HepG2 (cell line): ENCODE measurements around the gene ENTPD2. TPM values are rescaled to one million over a fixed set of nuclear protein-coding genes. Genes with fewer than 3 reads are reported as not detected.

Experiments used
- CAMTA2 ChIP-seq: sonication (generic); formaldehyde crosslinking; IDR thresholded peaks from 2 replicates; pipeline ENCODE4 v1.4.0; 2020; ENCODE audit warnings: mild to moderate bottlenecking, missing genetic modification reagents, borderline replicate concordance
- CCAR2 ChIP-seq: fragments of 200-400 bp; formaldehyde crosslinking; optimal IDR thresholded peaks from 2 replicates; pipeline ENCODE3; 2018; ENCODE audit warnings: low read depth, mild to moderate bottlenecking, low read length, moderate library complexity
- FOSL1 ChIP-seq: sonication (generic); formaldehyde crosslinking; IDR thresholded peaks from 2 replicates; pipeline ENCODE4 v1.9.0; 2021; ENCODE audit warnings: missing genetic modification reagents, borderline replicate concordance
- GABPB1 ChIP-seq: IDR thresholded peaks from 2 replicates; pipeline ENCODE4 v1.6.1; 2016; ENCODE audit warnings: mild to moderate bottlenecking, missing genetic modification reagents, moderate library complexity, missing compliant biosample characterization
- HNRNPL ChIP-seq: fragments of 200-400 bp; formaldehyde crosslinking; IDR thresholded peaks from 2 replicates; pipeline ENCODE4 v1.6.1; 2017; ENCODE audit warnings: mild to moderate bottlenecking, low read depth, low read length
- MBD4 ChIP-seq: IDR thresholded peaks from 2 replicates; pipeline ENCODE4 v1.6.1; 2012; ENCODE audit warnings: low read length, inconsistent platforms, borderline replicate concordance
- MZF1 ChIP-seq: sonication (generic); formaldehyde crosslinking; IDR thresholded peaks from 2 replicates; pipeline ENCODE4 v1.8.1; 2023; ENCODE audit warnings: mild to moderate bottlenecking, missing genetic modification reagents, borderline replicate concordance
- SMYD3 ChIP-seq: sonication (generic); formaldehyde crosslinking; IDR thresholded peaks from 2 replicates; pipeline ENCODE4 v1.8.1; 2023; ENCODE audit warnings: mild to moderate bottlenecking, missing genetic modification reagents
- ZNF282 ChIP-seq: fragments of 450-650 bp; IDR thresholded peaks from 2 replicates; pipeline ENCODE4 v1.6.1; 2018; ENCODE audit not compliant: partially characterized antibody
- ZNF564 ChIP-seq: sonication (generic); formaldehyde crosslinking; IDR thresholded peaks from 2 replicates; pipeline ENCODE4 v1.8.1; 2023; ENCODE audit warnings: mild to moderate bottlenecking, missing genetic modification reagents
- ZNF678 ChIP-seq: sonication (generic); formaldehyde crosslinking; IDR thresholded peaks from 2 replicates; pipeline ENCODE4 v1.4.0; 2020; ENCODE audit warnings: mild to moderate bottlenecking, missing genetic modification reagents
- ZNF83 ChIP-seq: sonication (generic); formaldehyde crosslinking; IDR thresholded peaks from 2 replicates; pipeline ENCODE4 v1.4.0; 2020; ENCODE audit warnings: missing genetic modification reagents, mild to moderate bottlenecking, borderline replicate concordance
- polyA plus RNA-seq, 8 experiments: library from polyadenylated mRNA; depleted of rRNA in 3 of 8; stranded (reverse) in 7 of 8; unstranded in 1 of 8; fragments of >200 nt; fragmentation: Illumina TruSeq in 4 of 8; extraction: Trizol in 4 of 8; gene quantifications; 2 replicates each; pipeline versions ENCODE4 v1.2.1 to v1.2.3, GENCODE V29; 2011 to 2016; ENCODE audit warnings: low read depth in 4 of 8, missing spikeins in 1 of 8, mixed read lengths in 1 of 8; ENCODE audit not compliant: insufficient read depth in 1 of 8
- total RNA-seq, 5 experiments: library from RNA; depleted of rRNA; stranded (reverse); fragments of >200 nt; fragmentation: Illumina TruSeq; extraction: Trizol; gene quantifications; 2 replicates each; pipeline ENCODE4 v1.2.3, GENCODE V29; 2016; ENCODE audit warnings: low read depth in 1 of 5
- TF ChIP-seq, protein P1 (sequence below): sonication (generic); formaldehyde crosslinking; IDR thresholded peaks from 2 replicates; pipeline ENCODE4 v1.4.0; 2020; ENCODE audit warnings: missing genetic modification reagents
- TF ChIP-seq, protein P2 (sequence below): sonication (generic); formaldehyde crosslinking; IDR thresholded peaks from 2 replicates; pipeline ENCODE4 v1.4.0; 2020; ENCODE audit warnings: missing genetic modification reagents, mild to moderate bottlenecking, borderline replicate concordance
- TF ChIP-seq, protein P3 (sequence below): sonication (generic); formaldehyde crosslinking; IDR thresholded peaks from 2 replicates; pipeline ENCODE4 v1.5.1; 2020; ENCODE audit warnings: mild to moderate bottlenecking, missing genetic modification reagents, moderate library complexity

The ENTPD2 gene
- total and polyA plus RNA-seq, 2 of the 13 experiments (the other 11 are each of a cell fraction or from before 2014, with no cell fraction given), result 0.95 to 3.2 TPM

DNA sequence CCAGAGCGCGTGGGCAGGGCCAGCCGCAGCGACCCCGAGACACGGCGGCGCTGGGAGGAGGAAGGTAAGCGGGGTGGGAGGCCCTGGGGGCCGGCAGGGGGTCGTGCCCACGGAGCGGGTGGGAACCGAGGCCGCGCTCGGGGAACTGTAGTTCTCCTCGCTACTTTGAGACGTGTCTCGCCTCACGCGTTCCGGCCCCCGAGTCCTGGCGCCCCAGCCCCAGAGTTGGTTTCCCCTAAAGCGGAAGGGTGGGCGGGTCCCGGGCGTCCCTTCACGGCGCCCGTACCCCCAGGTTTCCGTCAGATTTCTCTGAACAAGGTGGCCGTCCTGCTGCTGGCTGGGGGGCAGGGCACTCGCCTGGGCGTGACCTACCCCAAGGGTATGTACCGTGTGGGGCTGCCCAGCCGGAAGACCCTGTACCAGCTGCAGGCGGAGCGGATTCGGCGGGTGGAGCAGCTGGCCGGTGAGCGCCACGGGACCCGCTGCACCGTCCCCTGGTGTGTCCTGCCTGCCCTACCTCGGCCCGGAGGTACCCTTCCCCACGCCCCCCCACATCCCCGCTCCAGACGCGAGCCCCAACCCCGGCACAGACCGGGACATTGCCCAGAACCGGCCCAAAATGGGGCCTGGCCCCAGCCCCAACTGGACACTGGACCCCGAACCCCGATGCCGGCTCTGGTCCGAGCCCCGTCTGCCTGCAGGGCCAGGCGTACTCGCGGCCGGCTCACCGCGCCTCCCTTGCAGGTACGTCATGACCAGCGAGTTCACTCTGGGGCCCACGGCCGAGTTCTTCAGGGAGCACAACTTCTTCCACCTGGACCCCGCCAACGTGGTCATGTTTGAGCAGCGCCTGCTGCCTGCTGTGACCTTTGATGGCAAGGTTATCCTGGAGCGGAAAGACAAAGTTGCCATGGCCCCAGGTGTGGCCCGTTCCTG, 24.2 kb upstream of the ENTPD2 start (continued):
- TF ChIP-seq, protein P1, sequence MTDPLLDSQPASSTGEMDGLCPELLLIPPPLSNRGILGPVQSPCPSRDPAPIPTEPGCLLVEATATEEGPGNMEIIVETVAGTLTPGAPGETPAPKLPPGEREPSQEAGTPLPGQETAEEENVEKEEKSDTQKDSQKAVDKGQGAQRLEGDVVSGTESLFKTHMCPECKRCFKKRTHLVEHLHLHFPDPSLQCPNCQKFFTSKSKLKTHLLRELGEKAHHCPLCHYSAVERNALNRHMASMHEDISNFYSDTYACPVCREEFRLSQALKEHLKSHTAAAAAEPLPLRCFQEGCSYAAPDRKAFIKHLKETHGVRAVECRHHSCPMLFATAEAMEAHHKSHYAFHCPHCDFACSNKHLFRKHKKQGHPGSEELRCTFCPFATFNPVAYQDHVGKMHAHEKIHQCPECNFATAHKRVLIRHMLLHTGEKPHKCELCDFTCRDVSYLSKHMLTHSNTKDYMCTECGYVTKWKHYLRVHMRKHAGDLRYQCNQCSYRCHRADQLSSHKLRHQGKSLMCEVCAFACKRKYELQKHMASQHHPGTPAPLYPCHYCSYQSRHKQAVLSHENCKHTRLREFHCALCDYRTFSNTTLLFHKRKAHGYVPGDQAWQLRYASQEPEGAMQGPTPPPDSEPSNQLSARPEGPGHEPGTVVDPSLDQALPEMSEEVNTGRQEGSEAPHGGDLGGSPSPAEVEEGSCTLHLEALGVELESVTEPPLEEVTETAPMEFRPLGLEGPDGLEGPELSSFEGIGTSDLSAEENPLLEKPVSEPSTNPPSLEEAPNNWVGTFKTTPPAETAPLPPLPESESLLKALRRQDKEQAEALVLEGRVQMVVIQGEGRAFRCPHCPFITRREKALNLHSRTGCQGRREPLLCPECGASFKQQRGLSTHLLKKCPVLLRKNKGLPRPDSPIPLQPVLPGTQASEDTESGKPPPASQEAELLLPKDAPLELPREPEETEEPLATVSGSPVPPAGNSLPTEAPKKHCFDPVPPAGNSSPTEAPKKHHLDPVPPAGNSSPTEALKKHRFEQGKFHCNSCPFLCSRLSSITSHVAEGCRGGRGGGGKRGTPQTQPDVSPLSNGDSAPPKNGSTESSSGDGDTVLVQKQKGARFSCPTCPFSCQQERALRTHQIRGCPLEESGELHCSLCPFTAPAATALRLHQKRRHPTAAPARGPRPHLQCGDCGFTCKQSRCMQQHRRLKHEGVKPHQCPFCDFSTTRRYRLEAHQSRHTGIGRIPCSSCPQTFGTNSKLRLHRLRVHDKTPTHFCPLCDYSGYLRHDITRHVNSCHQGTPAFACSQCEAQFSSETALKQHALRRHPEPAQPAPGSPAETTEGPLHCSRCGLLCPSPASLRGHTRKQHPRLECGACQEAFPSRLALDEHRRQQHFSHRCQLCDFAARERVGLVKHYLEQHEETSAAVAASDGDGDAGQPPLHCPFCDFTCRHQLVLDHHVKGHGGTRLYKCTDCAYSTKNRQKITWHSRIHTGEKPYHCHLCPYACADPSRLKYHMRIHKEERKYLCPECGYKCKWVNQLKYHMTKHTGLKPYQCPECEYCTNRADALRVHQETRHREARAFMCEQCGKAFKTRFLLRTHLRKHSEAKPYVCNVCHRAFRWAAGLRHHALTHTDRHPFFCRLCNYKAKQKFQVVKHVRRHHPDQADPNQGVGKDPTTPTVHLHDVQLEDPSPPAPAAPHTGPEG, result no peak
- TF ChIP-seq FOSL1 (CRISPR knock-in tag), result 0 out of 2 replicates have a peak, but pooled peaks have one; percentile 1
- TF ChIP-seq MZF1, result no peak
- TF ChIP-seq ZNF564 (CRISPR knock-in tag), result 0 out of 2 replicates have a peak, but pooled peaks have one; percentile 54
- TF ChIP-seq, protein P2, sequence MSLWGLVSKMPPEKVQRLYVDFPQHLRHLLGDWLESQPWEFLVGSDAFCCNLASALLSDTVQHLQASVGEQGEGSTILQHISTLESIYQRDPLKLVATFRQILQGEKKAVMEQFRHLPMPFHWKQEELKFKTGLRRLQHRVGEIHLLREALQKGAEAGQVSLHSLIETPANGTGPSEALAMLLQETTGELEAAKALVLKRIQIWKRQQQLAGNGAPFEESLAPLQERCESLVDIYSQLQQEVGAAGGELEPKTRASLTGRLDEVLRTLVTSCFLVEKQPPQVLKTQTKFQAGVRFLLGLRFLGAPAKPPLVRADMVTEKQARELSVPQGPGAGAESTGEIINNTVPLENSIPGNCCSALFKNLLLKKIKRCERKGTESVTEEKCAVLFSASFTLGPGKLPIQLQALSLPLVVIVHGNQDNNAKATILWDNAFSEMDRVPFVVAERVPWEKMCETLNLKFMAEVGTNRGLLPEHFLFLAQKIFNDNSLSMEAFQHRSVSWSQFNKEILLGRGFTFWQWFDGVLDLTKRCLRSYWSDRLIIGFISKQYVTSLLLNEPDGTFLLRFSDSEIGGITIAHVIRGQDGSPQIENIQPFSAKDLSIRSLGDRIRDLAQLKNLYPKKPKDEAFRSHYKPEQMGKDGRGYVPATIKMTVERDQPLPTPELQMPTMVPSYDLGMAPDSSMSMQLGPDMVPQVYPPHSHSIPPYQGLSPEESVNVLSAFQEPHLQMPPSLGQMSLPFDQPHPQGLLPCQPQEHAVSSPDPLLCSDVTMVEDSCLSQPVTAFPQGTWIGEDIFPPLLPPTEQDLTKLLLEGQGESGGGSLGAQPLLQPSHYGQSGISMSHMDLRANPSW, result no peak
- TF ChIP-seq, protein P3, sequence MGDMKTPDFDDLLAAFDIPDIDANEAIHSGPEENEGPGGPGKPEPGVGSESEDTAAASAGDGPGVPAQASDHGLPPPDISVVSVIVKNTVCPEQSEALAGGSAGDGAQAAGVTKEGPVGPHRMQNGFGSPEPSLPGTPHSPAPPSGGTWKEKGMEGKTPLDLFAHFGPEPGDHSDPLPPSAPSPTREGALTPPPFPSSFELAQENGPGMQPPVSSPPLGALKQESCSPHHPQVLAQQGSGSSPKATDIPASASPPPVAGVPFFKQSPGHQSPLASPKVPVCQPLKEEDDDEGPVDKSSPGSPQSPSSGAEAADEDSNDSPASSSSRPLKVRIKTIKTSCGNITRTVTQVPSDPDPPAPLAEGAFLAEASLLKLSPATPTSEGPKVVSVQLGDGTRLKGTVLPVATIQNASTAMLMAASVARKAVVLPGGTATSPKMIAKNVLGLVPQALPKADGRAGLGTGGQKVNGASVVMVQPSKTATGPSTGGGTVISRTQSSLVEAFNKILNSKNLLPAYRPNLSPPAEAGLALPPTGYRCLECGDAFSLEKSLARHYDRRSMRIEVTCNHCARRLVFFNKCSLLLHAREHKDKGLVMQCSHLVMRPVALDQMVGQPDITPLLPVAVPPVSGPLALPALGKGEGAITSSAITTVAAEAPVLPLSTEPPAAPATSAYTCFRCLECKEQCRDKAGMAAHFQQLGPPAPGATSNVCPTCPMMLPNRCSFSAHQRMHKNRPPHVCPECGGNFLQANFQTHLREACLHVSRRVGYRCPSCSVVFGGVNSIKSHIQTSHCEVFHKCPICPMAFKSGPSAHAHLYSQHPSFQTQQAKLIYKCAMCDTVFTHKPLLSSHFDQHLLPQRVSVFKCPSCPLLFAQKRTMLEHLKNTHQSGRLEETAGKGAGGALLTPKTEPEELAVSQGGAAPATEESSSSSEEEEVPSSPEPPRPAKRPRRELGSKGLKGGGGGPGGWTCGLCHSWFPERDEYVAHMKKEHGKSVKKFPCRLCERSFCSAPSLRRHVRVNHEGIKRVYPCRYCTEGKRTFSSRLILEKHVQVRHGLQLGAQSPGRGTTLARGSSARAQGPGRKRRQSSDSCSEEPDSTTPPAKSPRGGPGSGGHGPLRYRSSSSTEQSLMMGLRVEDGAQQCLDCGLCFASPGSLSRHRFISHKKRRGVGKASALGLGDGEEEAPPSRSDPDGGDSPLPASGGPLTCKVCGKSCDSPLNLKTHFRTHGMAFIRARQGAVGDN (CRISPR knock-in tag), result peak; percentile 48; the same call in 1 of the 2 replicates
- no peak for TF ChIP-seq CCAR2
- no peak for TF ChIP-seq ZNF282
- TF ChIP-seq SMYD3 (CRISPR knock-in tag), result no peak
- no peak for TF ChIP-seq HNRNPL
- TF ChIP-seq GABPB1 (CRISPR knock-in tag), result peak; percentile 20; the same call in 1 of the 2 replicates
- no peak for TF ChIP-seq MBD4
- TF ChIP-seq ZNF83 (CRISPR knock-in tag), result 0 out of 2 replicates have a peak, but pooled peaks have one; percentile 36
- no peak for TF ChIP-seq ZNF678 (CRISPR knock-in tag)
- TF ChIP-seq CAMTA2 (CRISPR knock-in tag), result 0 out of 2 replicates have a peak, but pooled peaks have one; percentile 12
